GM21576 (cell line): ENCODE data around the gene SLC29A4.

ENCODE experiments used
- ATAC-seq: cut with Tn5 transposase; IDR thresholded peaks from one replicate; pipeline ENCODE4 v1.9.1; 2021; ENCODE audit warnings: mild to moderate bottlenecking, moderate library complexity; ENCODE audit not compliant: unreplicated experiment

The SLC29A4 gene

DNA sequence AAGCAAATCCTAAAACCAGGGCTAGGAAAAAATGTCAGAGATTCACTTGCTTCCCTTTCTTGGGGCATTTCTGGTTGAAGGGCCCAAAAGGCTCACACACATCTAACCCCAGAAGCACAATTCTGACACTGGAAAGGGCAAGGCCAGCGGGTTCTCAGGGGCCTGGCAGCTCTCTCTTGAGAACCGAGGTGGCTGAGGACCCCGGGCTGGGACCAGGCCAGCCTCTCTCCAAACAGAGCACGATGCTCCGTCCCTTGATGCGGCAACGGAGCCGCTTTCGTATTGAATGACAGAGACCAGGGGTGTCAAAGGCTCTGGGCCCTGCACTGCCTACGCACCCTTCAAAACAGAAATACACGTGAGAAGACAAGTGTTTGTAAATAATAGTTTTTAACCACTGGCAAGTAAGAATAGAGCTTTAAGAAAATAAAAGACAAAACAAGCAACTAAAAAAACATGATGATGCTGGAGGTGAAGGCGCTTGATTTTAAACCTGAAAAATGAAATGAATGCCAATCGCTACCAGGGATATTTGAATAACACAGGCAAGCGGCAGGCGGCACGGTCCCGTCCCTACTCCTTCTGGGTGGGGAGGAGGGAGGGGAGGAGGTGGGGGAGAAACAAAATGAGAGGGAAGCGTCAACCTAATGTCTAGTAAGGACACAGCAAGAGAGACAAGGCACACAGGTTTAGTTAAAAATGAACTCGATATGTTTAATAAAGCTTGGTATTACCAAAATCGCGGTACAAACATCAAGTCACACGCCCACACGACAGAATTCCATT, 68.0 kb downstream of the SLC29A4 start:
- no peak for ATAC-seq

DNA sequence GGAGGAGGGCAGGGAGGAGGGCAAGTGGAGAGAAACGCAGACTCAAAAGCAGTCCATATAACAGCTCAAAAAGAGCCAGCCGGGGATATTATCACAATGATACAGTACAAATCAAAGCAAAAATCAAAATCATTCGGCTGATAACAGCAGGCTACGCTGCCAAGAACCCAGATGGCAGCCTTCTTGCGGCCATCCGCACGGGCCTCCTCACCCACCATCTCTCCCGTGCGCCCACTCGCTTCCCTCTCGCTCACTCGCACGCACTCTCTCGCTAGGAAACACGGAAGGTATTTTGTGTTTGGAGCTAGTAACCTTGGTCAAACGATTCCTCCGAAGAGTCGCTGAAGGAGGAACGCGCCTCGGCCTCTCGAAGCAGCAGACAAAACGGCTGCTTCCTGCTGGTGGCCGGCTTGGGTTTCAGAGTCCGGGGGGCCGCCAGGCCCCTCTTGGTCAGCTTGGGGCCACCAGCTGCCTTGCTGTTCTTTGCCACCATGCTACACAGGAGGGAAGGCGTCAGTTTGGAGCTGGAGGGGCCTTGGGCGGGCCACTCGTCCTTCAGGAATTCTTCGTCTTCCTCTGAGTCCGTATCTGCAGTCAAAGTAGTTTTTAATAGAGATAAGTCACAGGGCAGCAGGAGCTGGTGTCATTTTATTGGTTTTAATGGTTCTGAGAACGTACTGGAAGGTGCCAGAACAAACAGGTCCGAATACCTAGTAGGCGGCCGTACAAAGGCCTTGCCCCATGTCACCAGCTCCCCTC, 68.9 kb downstream of the SLC29A4 start:
- no peak for ATAC-seq

DNA sequence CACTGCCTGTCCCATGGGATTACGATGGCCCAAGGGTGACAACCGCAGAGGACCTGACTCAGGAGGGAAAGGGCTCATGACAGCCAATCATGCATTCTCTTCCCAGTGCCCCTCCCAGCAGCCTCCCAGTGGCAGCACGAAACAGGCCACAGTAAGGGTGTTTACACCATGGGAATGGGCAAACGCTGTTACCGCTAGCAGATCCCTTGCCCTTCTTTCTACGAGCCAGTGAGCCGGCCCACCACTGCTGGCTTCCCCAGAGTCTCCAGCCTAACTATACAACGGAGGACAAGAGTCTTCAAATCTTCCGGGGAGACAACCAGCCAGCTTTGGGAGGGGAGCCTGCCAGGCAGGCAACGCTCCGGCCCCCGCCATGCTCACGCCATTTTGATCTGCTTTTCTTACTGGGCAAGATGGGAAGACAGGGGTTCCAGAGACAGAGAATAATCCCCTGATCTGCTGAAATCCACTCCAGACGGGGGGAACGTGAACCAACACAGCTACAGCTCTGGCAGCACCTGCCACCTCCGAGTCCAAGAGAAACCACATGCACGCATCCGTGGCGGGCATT, 69.8 kb downstream of the SLC29A4 start:
- ATAC-seq = no peak

DNA sequence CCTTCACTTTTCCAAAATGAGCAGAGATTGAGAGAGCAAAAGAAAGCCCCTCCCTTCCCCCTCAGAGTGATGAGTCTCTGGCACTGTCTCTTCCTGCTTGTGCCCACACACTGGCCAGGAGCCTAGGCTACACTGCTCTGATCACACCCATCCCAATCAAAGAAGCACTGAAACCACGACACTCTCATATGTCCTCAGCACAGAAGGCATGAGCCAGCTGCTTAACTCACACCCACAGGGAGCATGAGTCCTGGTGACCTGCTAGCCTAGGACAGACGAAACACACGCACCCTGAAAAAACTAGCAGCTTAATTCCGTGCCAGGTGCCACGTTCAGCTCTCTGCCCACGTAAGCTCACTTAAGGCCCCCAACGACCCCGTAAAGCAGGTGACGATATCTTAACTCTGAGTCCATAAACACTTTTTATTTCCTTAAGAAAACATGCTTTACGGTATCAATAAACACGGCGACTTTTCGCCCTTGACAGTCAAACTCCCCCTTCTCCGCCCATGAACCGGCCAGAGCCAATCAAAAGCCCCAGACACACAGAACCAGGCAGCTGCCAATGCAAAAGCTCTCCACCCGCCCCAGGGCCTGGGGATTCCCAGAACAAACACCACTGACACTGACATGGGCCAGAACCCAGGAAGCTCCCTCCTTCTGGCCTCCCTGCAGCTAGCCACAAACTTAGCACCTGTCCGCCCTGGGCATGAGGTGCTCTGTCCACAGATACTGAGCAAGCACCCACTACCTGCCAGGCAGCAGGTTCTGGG, 71.9 kb downstream of the SLC29A4 start:
- ATAC-seq = no peak
